SH-SY5Y (cell line): ENCODE data around the gene SMC1A.

Experiments
- GATA2 ChIP-seq: IDR thresholded peaks from 2 replicates; pipeline ENCODE4 v1.6.1; 2011; ENCODE audit warnings: mild to moderate bottlenecking, low read depth, low read length
- GATA3 ChIP-seq: IDR thresholded peaks from 2 replicates; pipeline ENCODE4 v1.6.1; 2011; ENCODE audit warnings: low read depth, mild to moderate bottlenecking, low read length, moderate library complexity

DNA sequence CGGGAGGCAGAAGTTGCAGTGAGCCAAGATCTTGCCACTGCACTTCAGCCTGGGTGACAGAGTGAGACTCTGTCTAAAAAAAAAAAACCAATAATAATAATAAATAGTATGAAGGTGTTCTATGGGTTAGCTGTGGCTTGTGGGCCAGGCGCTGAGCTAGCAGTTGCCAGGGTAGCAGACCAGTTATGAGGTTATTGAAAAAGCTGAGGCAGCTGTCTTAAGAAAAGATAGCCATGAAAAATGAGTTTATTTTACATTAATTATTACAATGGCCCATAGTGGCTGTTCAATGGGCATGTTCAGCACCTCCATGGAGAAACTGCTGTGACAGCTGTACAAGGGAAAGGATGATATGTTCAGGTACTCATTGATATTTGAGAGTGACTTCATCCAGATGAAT is 25.0 kb upstream of the SMC1A start:
- TF ChIP-seq GATA3 (no peak), GATA2 (no peak)
